Mesenchymal stem cell (in vitro differentiated cells and primary cell): ENCODE results near the gene KRTAP10-10.
A peak's percentile ranks its signal among the peaks of the same experiment; 100 is the strongest.
"Not testable (repeated sequence)": the region's sequence is repeated elsewhere in the genome, so short reads cannot be mapped to it uniquely, and the experiment has no call there.

Experiments used
- DNase-seq: peaks from one replicate; pipeline ENCODE4 v3.0.0-alpha.2; 2013
- H2AFZ ChIP-seq: one replicate; pipeline ENCODE4 v1.6.1; 2013; ENCODE audit warnings: low read depth, mild to moderate bottlenecking, control low read depth, inconsistent platforms, low read length, moderate library complexity
- H2AK5ac ChIP-seq: 2 replicates; pipeline ENCODE4 v1.6.1; 2013; ENCODE audit warnings: low read length, moderate library complexity, mild to moderate bottlenecking, inconsistent platforms; ENCODE audit not compliant: severe bottlenecking
- H2BK120ac ChIP-seq: one replicate; pipeline ENCODE4 v1.6.1; 2013; ENCODE audit warnings: low read depth, mild to moderate bottlenecking, inconsistent platforms, low read length, moderate library complexity
- H2BK12ac ChIP-seq, 2 experiments: one replicate each; pipeline ENCODE4 v1.6.1; 2013; ENCODE audit warnings: inconsistent platforms in 2 of 2, low read length in 2 of 2, mild to moderate bottlenecking in 2 of 2, moderate library complexity in 2 of 2, control low read depth in 1 of 2
- H2BK15ac ChIP-seq: one replicate; pipeline ENCODE4 v1.6.1; 2013; ENCODE audit warnings: mild to moderate bottlenecking, low read depth, inconsistent platforms; ENCODE audit not compliant: poor library complexity, severe bottlenecking
- H2BK5ac ChIP-seq: 2 replicates; pipeline ENCODE4 v1.6.1; 2013; ENCODE audit warnings: low read depth, mild to moderate bottlenecking, low read length, control low read depth, inconsistent platforms; ENCODE audit not compliant: poor library complexity, severe bottlenecking
- H3K14ac ChIP-seq, 2 experiments: one replicate each; pipeline ENCODE4 v1.6.1; 2013; ENCODE audit warnings: inconsistent platforms in 2 of 2, low read length in 2 of 2, control low read depth in 1 of 2, mild to moderate bottlenecking in 1 of 2, moderate library complexity in 1 of 2
- H3K18ac ChIP-seq, 2 experiments: one replicate each; pipeline ENCODE4 v1.6.1; 2013; ENCODE audit warnings: inconsistent platforms in 2 of 2, low read length in 2 of 2, control low read depth in 1 of 2, low read depth in 1 of 2, mild to moderate bottlenecking in 1 of 2
- H3K23ac ChIP-seq, 2 experiments: one replicate each; pipeline ENCODE4 v1.6.1; 2013; ENCODE audit warnings: inconsistent platforms in 2 of 2, low read length in 2 of 2, mild to moderate bottlenecking in 2 of 2, moderate library complexity in 2 of 2, control low read depth in 1 of 2
- H3K27ac ChIP-seq: 2 replicates; pipeline ENCODE4 v1.5.1; 2013; ENCODE audit warnings: mild to moderate bottlenecking, moderate library complexity, low read length, control low read depth, inconsistent platforms; ENCODE audit not compliant: poor library complexity, severe bottlenecking
- H3K27me3 ChIP-seq, 2 experiments: 2 replicates each; pipeline versions ENCODE4 v1.6.1 to v1.7.0; 2013; ENCODE audit warnings: low read length in 2 of 2, mild to moderate bottlenecking in 2 of 2, moderate library complexity in 2 of 2, control low read depth in 1 of 2, inconsistent platforms in 1 of 2; ENCODE audit not compliant: control insufficient read depth in 1 of 2, insufficient read depth in 1 of 2
- H3K36me3 ChIP-seq, 2 experiments: 2 replicates each; pipeline versions ENCODE4 v1.6.1 to v1.7.0; 2013; ENCODE audit warnings: low read length in 2 of 2, control low read depth in 1 of 2, inconsistent platforms in 1 of 2, low read depth in 1 of 2, mild to moderate bottlenecking in 1 of 2; ENCODE audit not compliant: insufficient read depth in 2 of 2, control insufficient read depth in 1 of 2
- H3K4ac ChIP-seq, 2 experiments: one replicate each; pipeline ENCODE4 v1.6.1; 2013; ENCODE audit warnings: inconsistent platforms in 2 of 2, low read length in 2 of 2, mild to moderate bottlenecking in 2 of 2, moderate library complexity in 2 of 2, control low read depth in 1 of 2, low read depth in 1 of 2
- H3K4me1 ChIP-seq: 2 replicates; pipeline ENCODE4 v1.6.1; 2013; ENCODE audit warnings: low read depth, low read length, control low read depth; ENCODE audit not compliant: control insufficient read depth, insufficient read depth
- H3K4me2 ChIP-seq: 2 replicates; pipeline ENCODE4 v1.6.1; 2013; ENCODE audit warnings: low read length, mild to moderate bottlenecking, inconsistent platforms; ENCODE audit not compliant: poor library complexity, severe bottlenecking
- H3K4me3 ChIP-seq, 2 experiments: 2 replicates each; pipeline versions ENCODE4 v1.5.1 to v1.7.0; 2013; ENCODE audit warnings: low read length in 2 of 2, mild to moderate bottlenecking in 2 of 2, control low read depth in 1 of 2, low read depth in 1 of 2; ENCODE audit not compliant: insufficient read depth in 1 of 2
- H3K79me1 ChIP-seq: replicated peaks from 2 replicates; pipeline ENCODE4 v1.6.1; 2013; ENCODE audit warnings: mild to moderate bottlenecking, control low read depth, low read length, inconsistent platforms; ENCODE audit not compliant: poor library complexity, severe bottlenecking
- H3K9ac ChIP-seq: 2 replicates; pipeline ENCODE4 v1.7.0; 2013; ENCODE audit warnings: mild to moderate bottlenecking, low read length, moderate library complexity
- H3K9me3 ChIP-seq: 2 replicates; pipeline ENCODE4 v1.7.0; 2013; ENCODE audit warnings: mild to moderate bottlenecking, low read length; ENCODE audit not compliant: control insufficient read depth
- H4K8ac ChIP-seq: one replicate; pipeline ENCODE4 v1.6.1; 2013; ENCODE audit warnings: inconsistent platforms, mild to moderate bottlenecking, low read length, moderate library complexity
- H4K91ac ChIP-seq: one replicate; pipeline ENCODE4 v1.6.1; 2013; ENCODE audit warnings: mild to moderate bottlenecking, low read length, inconsistent platforms
- WGBS: methylation state at CpG from one replicate; pipeline ENCODE4 v1.1.7; 2013; ENCODE audit warnings: mixed read lengths; 5-methylcytosine and 5-hydroxymethylcytosine counted together

The KRTAP10-10 gene

DNA sequence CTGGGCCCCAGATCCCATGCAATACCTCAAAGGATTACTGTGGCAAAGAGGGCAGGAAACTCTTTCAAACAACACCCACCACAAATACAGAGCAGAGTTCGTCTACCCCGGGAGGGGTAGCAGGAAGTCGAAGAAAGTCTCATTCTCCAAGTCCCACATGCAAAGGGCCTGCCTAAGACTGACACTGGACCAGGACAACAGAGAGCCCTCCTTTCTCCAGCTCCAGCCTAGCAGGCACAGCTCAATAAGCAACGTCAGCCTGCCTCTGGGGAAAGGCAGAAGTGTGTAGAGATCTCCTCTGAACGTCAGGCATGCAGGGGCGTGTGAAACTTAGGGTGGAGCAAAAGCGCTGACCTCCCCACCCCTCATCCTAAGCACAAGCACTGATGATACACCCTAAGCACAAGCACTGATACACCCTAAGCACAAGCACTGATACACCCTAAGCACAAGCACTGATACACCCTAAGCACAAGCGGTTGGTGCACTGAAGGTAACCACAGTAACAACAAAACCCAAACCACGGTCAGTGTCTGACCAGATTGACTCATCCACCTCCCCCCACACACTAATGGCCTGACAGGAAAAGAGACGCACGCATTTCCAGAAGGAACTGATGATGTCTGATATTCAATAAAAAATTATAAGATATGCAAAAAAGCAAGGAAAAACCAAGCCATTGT is 21.9 kb downstream of the KRTAP10-10 start:
- Histone ChIP-seq H3K23ac (no peak overlapping the region), H3K4ac (no peak overlapping the region), H3K18ac (no peak overlapping the region), H3K79me1 (no peaks in the 10 kb centered on the region), H3K4me2 (no peak overlapping the region), H3K4me3 (no peak overlapping the region), H3K27me3 (no peaks in the 10 kb centered on the region), H2AFZ (no peak overlapping the region), H2BK5ac (no peak overlapping the region), H2BK120ac (no peak overlapping the region), H3K14ac (no peak overlapping the region), H3K27ac (no peak overlapping the region), H3K9ac (no peak overlapping the region), H4K8ac (no peak overlapping the region), H2BK15ac (no peak overlapping the region), H2BK12ac (no peak overlapping the region), H3K36me3 (no peaks in the 10 kb centered on the region), H3K9me3 (peaks cover 14% of the 10 kb centered on the region), H2AK5ac (no peak overlapping the region), H4K91ac (peak overlapping the region; percentile 15), H3K4me1 (peaks cover 2% of the 10 kb centered on the region)
- DNase-seq: no peak
- 66% methylated on average over 9 of the region's 11 CpGs for WGBS

DNA sequence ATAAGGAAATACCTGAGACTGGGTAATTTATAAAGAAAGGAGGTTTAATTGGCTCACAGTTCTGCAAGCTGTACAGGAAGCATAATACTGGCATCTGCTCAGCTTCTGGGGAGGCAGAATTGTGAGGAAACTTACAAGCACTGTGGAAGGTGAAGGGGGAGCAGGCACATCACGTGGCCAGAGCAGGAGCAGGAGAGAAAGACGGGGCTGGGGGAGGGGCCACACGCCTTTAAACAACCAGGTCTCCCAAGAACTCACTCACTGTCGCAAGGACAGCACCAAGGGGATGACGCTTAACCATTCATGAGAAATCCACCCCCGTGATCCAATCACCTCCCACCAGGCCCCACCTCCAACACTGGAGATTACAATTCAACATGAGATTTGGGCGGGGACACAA is 24.4 kb downstream of the KRTAP10-10 start:
- H3K18ac ChIP-seq, H2BK5ac ChIP-seq, H2AK5ac ChIP-seq, DNase-seq, H2AFZ ChIP-seq, H3K27me3 ChIP-seq, H3K4me3 ChIP-seq, H2BK120ac ChIP-seq, H3K14ac ChIP-seq, H3K23ac ChIP-seq, H3K36me3 ChIP-seq, H3K79me1 ChIP-seq, H2BK12ac ChIP-seq, H4K91ac ChIP-seq, H4K8ac ChIP-seq, H3K4me2 ChIP-seq, H3K4ac ChIP-seq, H3K9ac ChIP-seq, H3K4me1 ChIP-seq, H2BK15ac ChIP-seq, H3K27ac ChIP-seq: not testable (repeated sequence)
- 57% methylated on average over 4 of the region's 7 CpGs for WGBS
- peaks cover 13% of the 10 kb centered on the region for H3K9me3 ChIP-seq

DNA sequence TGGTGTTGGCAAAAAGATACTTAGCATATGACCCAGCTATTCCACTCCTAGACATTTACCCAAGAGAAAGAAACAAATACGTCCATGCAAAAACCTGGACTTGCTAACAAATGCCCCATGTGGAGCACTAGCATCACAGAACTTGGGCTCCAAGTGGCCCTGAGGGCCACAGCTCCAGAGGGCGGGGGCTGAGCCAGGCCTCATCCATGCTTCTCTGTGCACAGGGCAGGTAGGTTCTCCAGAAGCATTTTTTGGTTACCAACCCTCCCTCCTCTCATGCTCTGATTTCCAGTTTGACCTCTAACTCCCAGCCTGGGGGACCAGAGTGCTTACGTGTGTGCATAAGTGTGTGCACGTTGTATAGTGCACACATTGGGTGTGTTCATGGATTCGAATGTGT is 27.5 kb downstream of the KRTAP10-10 start:
- no peaks in the 10 kb centered on the region for H3K79me1 ChIP-seq
- H3K9me3 ChIP-seq: peaks cover 25% of the 10 kb centered on the region
- no peak overlapping the region for H3K27ac ChIP-seq
- H3K4me1 ChIP-seq: no peaks in the 10 kb centered on the region
- H2BK120ac ChIP-seq: no peak overlapping the region
- H2BK5ac ChIP-seq: no peak overlapping the region
- H3K4me3 ChIP-seq: no peak overlapping the region
- H3K4ac ChIP-seq: no peak overlapping the region
- H3K14ac ChIP-seq: no peak overlapping the region
- no peak overlapping the region for H4K8ac ChIP-seq
- H2AK5ac ChIP-seq: no peak overlapping the region
- H2BK12ac ChIP-seq: no peak overlapping the region
- 82% methylated on average over 5 of the region's 5 CpGs for WGBS
- DNase-seq: no peak
- H3K36me3 ChIP-seq: no peaks in the 10 kb centered on the region
- no peak overlapping the region for H3K23ac ChIP-seq
- H3K18ac ChIP-seq: no peak overlapping the region
- H2AFZ ChIP-seq: no peak overlapping the region
- no peak overlapping the region for H3K9ac ChIP-seq
- H3K27me3 ChIP-seq: no peaks in the 10 kb centered on the region
- H4K91ac ChIP-seq: no peak overlapping the region
- H3K4me2 ChIP-seq: no peak overlapping the region
- H2BK15ac ChIP-seq: no peak overlapping the region

DNA sequence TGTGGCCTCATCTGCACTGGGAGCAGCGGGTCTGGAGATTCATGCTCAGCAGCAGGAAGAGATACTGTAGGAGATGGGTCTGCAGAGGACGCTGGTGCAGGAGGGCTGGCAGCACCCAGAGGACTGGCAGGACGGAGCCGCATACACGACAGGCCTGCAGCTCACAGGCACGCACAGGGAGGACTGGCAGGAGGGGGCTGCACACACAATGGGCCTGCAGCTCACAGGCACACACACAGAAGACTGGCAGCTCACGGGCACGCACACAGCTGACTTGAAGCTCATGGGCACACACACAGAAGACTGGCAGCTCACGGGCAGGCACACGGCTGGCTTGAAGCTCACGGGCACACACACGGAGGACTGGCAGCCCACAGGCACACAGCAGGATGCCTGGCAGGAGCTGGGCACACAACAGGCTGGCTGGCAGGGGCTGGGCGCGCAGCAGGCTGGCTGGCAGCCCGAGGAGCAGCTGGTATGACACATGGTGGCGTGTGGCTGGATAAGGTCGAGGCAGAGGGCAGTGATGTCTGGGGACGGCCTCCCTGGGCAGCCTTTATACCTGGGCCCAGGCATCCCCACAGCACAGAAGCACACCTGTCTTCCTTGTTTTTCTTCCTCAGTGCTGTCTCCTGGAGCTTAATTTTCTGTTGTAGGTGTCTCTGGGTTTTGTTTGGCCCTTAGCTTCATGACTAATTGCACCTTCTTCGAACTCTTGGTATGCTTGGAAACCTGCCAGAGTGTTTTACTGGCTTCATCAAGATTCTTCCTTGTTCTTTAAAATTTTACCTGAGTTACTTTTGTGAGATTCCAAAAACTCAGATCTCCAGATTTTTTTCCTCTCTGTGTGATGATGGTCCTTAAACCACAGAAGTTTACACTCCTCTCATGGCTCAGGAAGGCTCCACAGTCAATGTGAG is 29.5 kb downstream of the KRTAP10-10 start, which contains the start of gene KRTAP12-2:
TSS of gene KRTAP12-2 (minus strand) at position 527 of the 920 bp plus-strand sequence. CDS start at position 486, 41 bp downstream.
- Histone ChIP-seq H3K4me3 (no peak within 1 kb of the TSS), H4K8ac (no peak within 1 kb of the TSS), H3K23ac (no peak within 1 kb of the TSS), H3K79me1 (no peaks in the 10 kb centered on the region), H3K4me1 (no peaks in the 10 kb centered on the region), H3K9ac (no peak within 1 kb of the TSS), H2BK120ac (no peak within 1 kb of the TSS), H3K9me3 (peaks cover 38% of the 10 kb centered on the region), H3K27ac (no peak within 1 kb of the TSS), H3K14ac (no peak within 1 kb of the TSS), H3K36me3 (no peaks in the 10 kb centered on the region), H2BK5ac (no peak within 1 kb of the TSS), H3K4me2 (no peak within 1 kb of the TSS), H3K27me3 (no peaks in the 10 kb centered on the region), H3K4ac (no peak within 1 kb of the TSS), H3K18ac (no peak within 1 kb of the TSS), H2BK15ac (no peak within 1 kb of the TSS), H2AFZ (no peak within 1 kb of the TSS), H2BK12ac (no peak within 1 kb of the TSS), H2AK5ac (no peak within 1 kb of the TSS), H4K91ac (no peak within 1 kb of the TSS)
- no peak for DNase-seq
- WGBS: 64% methylated on average over 16 of the region's 19 CpGs
